T-helper 2 cell (primary cell): Measurements from ENCODE around the gene SIL1.
"Not testable (repeated sequence)": the region's sequence is repeated elsewhere in the genome, so short reads cannot be mapped to it uniquely, and the experiment has no call there.

Experiments
- DNase-seq, 5 experiments: peaks; one replicate each; pipeline versions ENCODE4 v3.0.0 to v3.0.0-alpha.2; 2012 to 2022

SIL1 gene

GRCh38 chr5:139064613-139065012 lies 133.6 kb downstream of the SIL1 start:
- no peak for DNase-seq

GRCh38 chr5:139063664-139064054 lies 134.5 kb downstream of the SIL1 start:
- no peak for DNase-seq

DNA sequence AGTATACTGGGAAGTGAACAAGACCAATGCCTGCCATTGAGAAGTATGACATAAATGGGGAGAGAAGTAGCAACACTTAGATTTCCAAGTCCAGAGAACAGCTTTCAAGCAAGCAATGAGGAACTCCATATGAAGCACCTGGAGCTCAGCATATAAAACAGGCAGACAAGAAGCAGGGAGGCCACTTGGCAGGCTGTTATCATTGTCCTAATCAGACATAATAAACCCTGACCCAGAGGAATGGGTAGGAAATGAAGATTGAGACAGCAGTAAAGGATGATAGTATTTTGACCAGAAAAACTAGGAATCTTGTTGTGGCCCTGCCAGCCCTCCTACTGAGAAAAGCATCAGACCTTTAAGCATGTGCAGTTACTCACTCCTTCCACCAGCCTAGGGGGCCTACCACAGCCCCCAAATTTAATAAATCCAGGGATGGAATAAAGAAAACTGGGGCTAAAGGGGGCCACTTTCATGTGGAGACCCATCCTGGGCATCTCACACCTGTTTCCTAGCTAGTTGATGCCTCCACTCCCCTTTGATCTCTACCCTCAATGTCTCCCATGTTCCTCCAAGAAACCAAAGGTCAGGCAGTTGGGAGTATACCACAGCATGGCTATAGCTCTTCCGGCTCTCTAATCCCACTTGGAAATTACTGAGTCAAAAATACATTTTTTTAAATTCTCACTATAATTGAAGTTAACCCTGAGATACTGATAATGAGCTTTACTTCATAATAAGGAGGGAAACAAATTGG lies 135.1 kb downstream of the SIL1 start:
- no peak for DNase-seq

GRCh38 chr5:139061856-139062255 lies 136.3 kb downstream of the SIL1 start:
- no peak for DNase-seq

DNA sequence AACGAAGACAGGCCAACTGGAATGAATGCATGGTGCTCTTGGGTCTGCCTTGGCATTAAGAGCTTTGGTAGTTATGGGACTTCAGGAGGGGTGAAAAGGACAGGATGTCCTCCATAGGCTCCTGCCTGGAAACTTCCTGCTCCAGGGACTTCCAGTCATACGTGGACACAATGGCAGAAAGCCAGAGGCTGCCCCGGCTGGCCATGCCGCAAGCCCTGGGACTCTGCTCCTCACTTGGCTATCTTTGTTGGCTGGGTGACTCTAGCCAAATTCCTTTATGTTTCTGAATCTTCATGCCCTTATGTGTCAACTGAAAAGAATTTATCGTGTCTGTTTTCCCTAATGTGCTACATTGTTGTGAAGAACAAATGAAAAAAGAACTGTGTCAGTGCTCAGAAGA lies 136.9 kb downstream of the SIL1 start:
- DNase-seq: no peak

GRCh38 chr5:139058121-139058520 lies 140.0 kb downstream of the SIL1 start:
- no peak for DNase-seq

- not testable (repeated sequence) for DNase-seq
Observed at GRCh38 chr5:139057045-139057939, 140.9 kb downstream of the SIL1 start.

- no peak for DNase-seq
Observed at GRCh38 chr5:139052975-139053374, 145.2 kb downstream of the SIL1 start.

GRCh38 chr5:139051392-139051791 lies 146.8 kb downstream of the SIL1 start:
- no peak for DNase-seq

DNA sequence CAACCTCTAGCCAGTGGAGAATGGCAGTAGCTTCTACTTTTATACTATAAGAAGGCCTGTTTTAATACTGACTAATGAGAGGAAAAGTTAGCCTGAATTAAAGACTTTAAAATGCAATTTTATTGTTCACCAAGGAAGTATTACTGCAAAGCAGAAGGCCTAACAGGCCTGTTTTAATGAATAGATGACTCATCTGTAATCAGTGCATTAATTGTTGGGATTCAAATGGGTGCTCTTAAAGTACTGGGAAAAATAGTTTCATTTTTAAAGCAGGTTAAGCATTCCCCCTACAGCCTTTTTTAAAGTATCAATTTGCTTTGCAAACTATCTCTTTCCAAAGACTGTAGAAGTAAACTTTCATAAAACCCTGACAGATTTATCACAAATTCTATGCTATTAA lies 147.7 kb downstream of the SIL1 start:
- no peak for DNase-seq

DNA sequence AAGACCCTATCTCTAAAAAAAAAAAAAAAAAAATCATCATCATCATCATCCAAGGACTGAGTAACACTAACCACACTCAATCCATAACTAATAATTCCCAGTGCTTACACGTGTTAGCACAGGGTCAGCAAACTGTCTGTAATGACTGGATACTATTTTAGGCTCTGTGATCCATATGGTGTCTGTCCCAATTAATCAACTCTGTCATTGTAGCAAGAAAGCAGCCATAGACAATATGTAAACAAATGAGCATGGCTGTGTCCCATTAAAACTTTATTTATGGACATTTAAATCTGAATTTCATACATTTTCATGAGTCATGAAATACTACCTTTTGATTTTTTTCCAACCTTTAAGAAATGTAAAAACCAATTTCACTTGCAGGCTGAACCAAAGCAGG lies 148.4 kb downstream of the SIL1 start:
- DNase-seq: no peak

DNA sequence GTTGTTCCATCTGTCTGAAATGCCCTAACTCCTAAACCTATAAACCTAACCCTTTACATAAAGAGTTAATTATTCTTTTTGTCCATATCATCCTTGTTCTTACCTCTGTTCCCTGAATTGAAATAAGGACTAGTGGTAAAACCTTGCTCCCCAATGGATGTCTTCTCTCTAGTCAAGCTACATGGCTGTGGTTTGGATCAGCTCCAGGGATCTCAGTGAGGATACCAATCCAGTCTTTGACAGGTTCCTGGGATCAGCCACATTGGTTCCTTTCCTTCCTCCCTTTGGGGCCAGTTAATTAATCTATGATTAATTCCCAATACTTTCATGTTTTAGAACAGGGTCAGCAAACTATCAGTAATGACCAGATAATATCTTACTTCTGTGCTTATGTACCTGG lies 151.6 kb downstream of the SIL1 start:
- DNase-seq: no peak

GRCh38 chr5:139043157-139043905 lies 154.8 kb downstream of the SIL1 start:
- no peak for DNase-seq

DNA sequence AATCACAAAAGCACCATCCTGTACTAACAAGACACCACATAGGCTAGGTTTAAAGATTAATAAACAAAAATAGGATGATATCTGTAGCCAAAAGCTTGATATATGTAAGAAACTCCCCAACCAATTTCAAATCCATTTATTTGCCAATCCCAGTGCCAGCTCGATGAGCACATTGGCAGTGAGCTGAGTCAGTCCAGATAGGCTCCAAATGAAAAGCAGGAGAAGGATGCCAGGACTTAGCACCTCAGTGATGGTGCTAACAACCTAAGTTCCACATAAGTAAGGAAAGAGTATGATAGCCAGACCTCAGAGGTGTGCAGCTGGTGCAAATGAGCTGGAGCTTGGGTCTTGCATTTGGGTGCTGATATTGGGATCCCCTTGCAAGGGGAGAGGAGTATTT lies 158.1 kb downstream of the SIL1 start:
- DNase-seq: no peak

DNA sequence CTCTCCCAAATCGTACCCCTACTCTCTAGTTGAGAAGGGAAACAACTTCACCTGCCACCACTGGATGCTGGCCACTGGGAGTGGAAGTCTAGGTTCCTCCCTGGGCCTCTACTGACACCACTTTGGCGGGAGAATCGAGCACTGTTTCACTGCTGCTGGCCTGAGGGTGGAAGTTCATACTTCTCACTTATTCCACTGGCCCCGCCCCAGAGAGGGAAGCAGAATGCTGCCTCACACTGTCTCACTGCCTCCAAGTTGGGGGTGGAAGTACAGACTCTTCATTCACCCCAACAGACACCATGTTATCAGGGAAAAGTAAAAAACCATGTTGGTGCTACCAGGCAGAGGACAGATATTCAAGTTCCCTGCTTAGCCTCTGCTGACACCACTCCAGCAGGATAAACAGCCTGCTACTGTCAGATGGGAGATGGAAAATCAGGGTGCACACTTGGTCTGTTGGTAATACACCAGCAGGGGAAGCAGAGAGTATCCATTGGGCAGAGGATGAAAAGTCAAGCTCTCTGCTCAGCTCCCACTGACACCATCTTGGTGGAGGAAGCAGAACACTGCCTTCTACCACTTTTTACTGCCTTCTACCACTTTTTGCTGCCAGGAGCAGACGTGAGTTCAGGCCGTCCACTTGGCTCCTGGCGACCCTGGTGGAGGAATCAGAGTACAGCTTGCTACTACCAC lies 159.4 kb downstream of the SIL1 start:
- no peak for DNase-seq

DNA sequence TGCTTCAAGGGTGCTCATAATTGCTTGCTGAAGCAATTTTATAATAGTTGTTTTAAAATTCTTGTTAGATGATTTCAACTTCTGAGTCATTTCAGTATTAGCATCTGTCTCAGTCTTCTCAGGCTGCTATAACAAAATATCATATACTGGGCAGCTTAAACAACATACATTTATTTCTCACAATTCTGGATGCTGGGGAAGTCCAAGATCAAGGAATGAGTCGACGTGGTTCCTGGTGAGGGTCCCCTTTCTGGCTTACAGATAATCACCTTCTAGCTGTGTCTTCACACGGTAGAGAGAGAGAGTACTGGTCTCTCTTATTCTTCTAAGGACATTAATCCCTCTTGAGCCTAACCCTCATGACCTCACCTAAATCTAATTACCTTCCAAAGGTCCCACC lies 160.4 kb downstream of the SIL1 start:
- peak in 1 of 5 experiments; percentile 2 for DNase-seq

- DNase-seq: not testable (repeated sequence)
Observed at GRCh38 chr5:139036332-139036731, 161.8 kb downstream of the SIL1 start.

GRCh38 chr5:139027150-139027549 lies 171.0 kb downstream of the SIL1 start:
- no peak for DNase-seq

GRCh38 chr5:139025651-139026050 lies 172.5 kb downstream of the SIL1 start:
- no peak for DNase-seq

DNA sequence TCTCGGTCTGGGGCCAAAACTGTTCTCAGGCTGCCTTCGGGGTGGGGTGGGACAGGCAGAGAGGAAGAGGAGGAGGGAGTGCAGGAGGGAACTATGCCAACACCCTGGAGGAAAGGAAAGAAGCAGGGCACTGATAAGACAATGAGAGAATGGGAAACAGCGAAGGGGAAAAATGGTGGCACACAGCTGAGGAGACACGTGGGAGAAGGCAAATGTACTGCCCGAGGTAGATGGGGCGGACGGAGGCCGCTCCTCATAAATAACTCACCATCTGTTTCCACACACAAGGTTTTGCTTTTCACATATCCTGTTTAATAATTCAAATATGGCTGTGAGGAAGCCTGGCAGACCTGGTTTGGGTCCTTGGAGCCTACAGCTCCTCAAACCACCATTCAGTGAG lies 174.9 kb downstream of the SIL1 start:
- DNase-seq: no peak

GRCh38 chr5:139022528-139022927 lies 175.6 kb downstream of the SIL1 start:
- no peak for DNase-seq

- no peak for DNase-seq
Observed at GRCh38 chr5:139021346-139021745, 176.8 kb downstream of the SIL1 start.

DNA sequence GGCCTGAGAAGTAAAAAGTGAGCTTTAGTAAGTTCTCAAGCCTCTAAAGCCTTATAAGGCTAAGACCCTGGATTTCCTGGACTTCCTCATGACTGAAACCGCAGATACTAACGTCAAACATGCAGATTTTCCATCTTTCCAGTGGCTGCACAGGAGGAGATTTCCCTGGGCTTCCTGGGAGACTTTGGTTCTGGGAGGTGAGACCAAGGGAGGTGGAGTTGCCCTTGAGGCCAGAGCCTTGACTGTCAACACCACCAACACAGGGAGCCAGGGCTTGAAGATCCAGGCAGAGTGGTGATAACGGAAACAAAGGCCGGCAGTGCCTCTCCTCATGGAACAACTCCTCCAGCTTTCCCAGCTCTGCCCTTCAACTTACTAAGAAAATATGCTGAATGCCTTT lies 178.3 kb downstream of the SIL1 start:
- no peak for DNase-seq
